IMR-90 (cell line): ENCODE measurements around the gene DPYD. TPM values are rescaled to one million over a fixed set of nuclear protein-coding genes. Genes with fewer than 3 reads are reported as not detected.

Source experiments
- ATAC-seq: fragments of 200-7000 bp; cut with Tn5 transposase; 2 replicates; pipeline ENCODE4 v1.9.1; 2020; ENCODE audit warnings: low read depth, mild to moderate bottlenecking, moderate library complexity
- BruUV-seq: library from RNA; stranded (reverse); fragments of 400-500 nt; replicated peaks from 2 replicates; lab custom pipeline; 2021; lab: Mats Ljungman, UMichigan
- CTCF ChIA-PET: fragments of 300-600 bp; formaldehyde crosslinking; extraction: SDS; loops from one replicate; lab custom pipeline; 2021; ENCODE audit warnings: antibody characterized with exemption; lab: Yijun Ruan, JAX
- POLR2A ChIA-PET: fragments of 300-600 bp; sonication (Branson Sonifier 250); formaldehyde crosslinking; loops from one replicate; lab custom pipeline; 2022; ENCODE audit warnings: antibody characterized with exemption; ENCODE audit not compliant: unreplicated experiment; lab: Charles Lee
- DNase-seq: peaks from one replicate; pipeline ENCODE4 v3.0.0; 2013
- H2AFZ ChIP-seq: replicated peaks from 2 replicates; pipeline ENCODE3; 2013; ENCODE audit warnings: low read length, mild to moderate bottlenecking; ENCODE audit not compliant: poor library complexity
- H2AK5ac ChIP-seq: 2 replicates; pipeline ENCODE4 v1.6.1; 2013; ENCODE audit warnings: low read depth, low read length, inconsistent platforms
- H2AK9ac ChIP-seq: replicated peaks from 2 replicates; pipeline ENCODE3; 2013; ENCODE audit warnings: mild to moderate bottlenecking, low read depth, low read length, moderate library complexity; ENCODE audit not compliant: poor library complexity
- H2BK120ac ChIP-seq: 2 replicates; pipeline ENCODE4 v1.6.1; 2013; ENCODE audit warnings: low read depth, low read length, inconsistent platforms
- H2BK15ac ChIP-seq: 3 replicates; pipeline ENCODE4 v1.6.1; 2013; ENCODE audit warnings: low read depth, low read length, inconsistent platforms
- H2BK20ac ChIP-seq: 2 replicates; pipeline ENCODE4 v1.6.1; 2013; ENCODE audit warnings: low read depth, mild to moderate bottlenecking, inconsistent platforms, low read length, moderate library complexity
- H2BK5ac ChIP-seq: 2 replicates; pipeline ENCODE4 v1.6.1; 2013; ENCODE audit warnings: mild to moderate bottlenecking, low read depth, low read length, inconsistent platforms; ENCODE audit not compliant: poor library complexity, severe bottlenecking
- H3K14ac ChIP-seq: replicated peaks from 2 replicates; pipeline ENCODE4 v1.6.1; 2013; ENCODE audit warnings: low read depth, low read length, inconsistent platforms
- H3K18ac ChIP-seq: 2 replicates; pipeline ENCODE4 v1.6.1; 2013; ENCODE audit warnings: low read depth, low read length, control low read depth
- H3K23ac ChIP-seq: 2 replicates; pipeline ENCODE4 v1.6.1; 2013; ENCODE audit warnings: low read depth, low read length, inconsistent platforms
- H3K27ac ChIP-seq: 2 replicates; pipeline ENCODE4 v1.5.1; 2013; ENCODE audit warnings: mild to moderate bottlenecking, control low read depth, low read length; ENCODE audit not compliant: insufficient read depth
- H3K27me3 ChIP-seq: 2 replicates; pipeline ENCODE4 v1.6.1; 2013; ENCODE audit warnings: low read length; ENCODE audit not compliant: control insufficient read depth, insufficient read depth
- H3K36me3 ChIP-seq: 2 replicates; pipeline ENCODE4 v1.6.1; 2013; ENCODE audit warnings: low read length, mixed read lengths; ENCODE audit not compliant: control insufficient read depth, insufficient read depth
- H3K4ac ChIP-seq: 2 replicates; pipeline ENCODE4 v1.6.1; 2013; ENCODE audit warnings: low read depth, low read length, inconsistent platforms
- H3K4me1 ChIP-seq: 2 replicates; pipeline ENCODE4 v1.6.1; 2013; ENCODE audit warnings: low read length, mixed read lengths; ENCODE audit not compliant: control insufficient read depth, insufficient read depth
- H3K4me2 ChIP-seq: 2 replicates; pipeline ENCODE4 v1.6.1; 2013; ENCODE audit warnings: low read depth, mild to moderate bottlenecking, control low read depth, low read length, moderate library complexity
- H3K4me3 ChIP-seq: 2 replicates; pipeline ENCODE4 v1.5.1; 2013; ENCODE audit warnings: low read depth, mild to moderate bottlenecking, control low read depth, low read length, moderate library complexity; ENCODE audit not compliant: insufficient read depth
- H3K56ac ChIP-seq: 2 replicates; pipeline ENCODE4 v1.6.1; 2013; ENCODE audit warnings: low read length, inconsistent platforms; ENCODE audit not compliant: insufficient read depth; ENCODE audit errors: extremely low read depth
- H3K79me1 ChIP-seq, 2 experiments: 2 replicates each; pipeline ENCODE4 v1.6.1; 2013; ENCODE audit warnings: low read length in 2 of 2, inconsistent platforms in 1 of 2, low read depth in 1 of 2
- H3K9ac ChIP-seq: 2 replicates; pipeline ENCODE4 v1.6.1; 2013; ENCODE audit warnings: low read depth, low read length, control low read depth
- H3K9me1 ChIP-seq: 2 replicates; pipeline ENCODE4 v1.6.1; 2013; ENCODE audit warnings: low read length, inconsistent platforms; ENCODE audit not compliant: insufficient read depth
- H3K9me3 ChIP-seq: 2 replicates; pipeline ENCODE4 v1.6.1; 2013; ENCODE audit warnings: low read length; ENCODE audit not compliant: control insufficient read depth, insufficient read depth
- H4K20me1 ChIP-seq: 2 replicates; pipeline ENCODE4 v1.6.1; 2013; ENCODE audit warnings: low read length, inconsistent platforms; ENCODE audit not compliant: insufficient read depth
- H4K5ac ChIP-seq: 2 replicates; pipeline ENCODE4 v1.6.1; 2013; ENCODE audit warnings: mild to moderate bottlenecking, low read depth, low read length, control low read depth
- H4K8ac ChIP-seq, 2 experiments: 2 replicates each; pipeline ENCODE4 v1.6.1; 2013; ENCODE audit warnings: low read depth in 2 of 2, low read length in 2 of 2, control low read depth in 1 of 2, inconsistent platforms in 1 of 2
- H4K91ac ChIP-seq: 2 replicates; pipeline ENCODE4 v1.6.1; 2013; ENCODE audit warnings: low read depth, low read length, inconsistent platforms; ENCODE audit not compliant: insufficient read depth
- CHD1 ChIP-seq: IDR thresholded peaks from 2 replicates; pipeline ENCODE4 v1.6.1; 2012; ENCODE audit warnings: low read depth, low read length, improper control_type of control experiment
- FOS ChIP-seq: fragments of 150-350 bp; IDR thresholded peaks from 2 replicates; pipeline ENCODE4 v1.6.1; 2016; ENCODE audit warnings: low read depth, low read length
- WGBS, 2 experiments: methylation state at CpG; one replicate each; pipeline versions ENCODE4 v1.1.5 to v1.1.7; 2013; ENCODE audit warnings: missing lambda C conversion rate in 2 of 2; ENCODE audit not compliant: insufficient read length in 1 of 2; ENCODE audit errors: extremely low coverage in 2 of 2; 5-methylcytosine and 5-hydroxymethylcytosine counted together
- dilution Hi-C: fragments of 300-500 bp; cut with HindIII; formaldehyde crosslinking; loops from one replicate; pipeline ENCODE4 v1.14.3; 2018; ENCODE audit warnings: low sequenced_read_pairs; ENCODE audit not compliant: unreplicated experiment
- in situ Hi-C: fragments of 300-500 bp; cut with MboI; formaldehyde crosslinking; loops from 3 replicates; pipeline ENCODE4 v1.14.3; 2019; ENCODE audit warnings: low sequenced_read_pairs, inconsistent platforms, mixed read lengths
- intact Hi-C: fragments of 100-400 bp; cut with micrococcal nuclease; formaldehyde crosslinking; loops from 2 replicates; pipeline ENCODE4 v1.10.0; 2022
- polyA plus RNA-seq, 3 experiments: library from polyadenylated mRNA; depleted of rRNA; stranded (reverse); fragments of >200 nt; gene quantifications; 2 replicates each; pipeline ENCODE4 v1.2.3, GENCODE V29; 2012; ENCODE audit warnings: low replicate concordance in 1 of 3
- total RNA-seq: library from RNA; depleted of rRNA; stranded (reverse); fragments of >200 nt; gene quantifications from 2 replicates; pipeline ENCODE4 v1.2.3, GENCODE V29; 2012
- TF ChIP-seq, protein P1 (sequence below): fragments of 150-350 bp; IDR thresholded peaks from 2 replicates; pipeline ENCODE4 v1.6.1; 2016; ENCODE audit warnings: low read depth, mild to moderate bottlenecking, low read length, moderate library complexity, borderline replicate concordance
- TF ChIP-seq, protein P2 (sequence below): conservative IDR thresholded peaks from 2 replicates; pipeline ENCODE4 v1.5.1; 2012; ENCODE audit warnings: mild to moderate bottlenecking, low read depth, low read length, improper control_type of control experiment

Gene DPYD
- total and polyA plus RNA-seq, 2 of the 4 experiments (the other 2 are of a cell fraction), result 9.3 to 47.3 TPM

DNA sequence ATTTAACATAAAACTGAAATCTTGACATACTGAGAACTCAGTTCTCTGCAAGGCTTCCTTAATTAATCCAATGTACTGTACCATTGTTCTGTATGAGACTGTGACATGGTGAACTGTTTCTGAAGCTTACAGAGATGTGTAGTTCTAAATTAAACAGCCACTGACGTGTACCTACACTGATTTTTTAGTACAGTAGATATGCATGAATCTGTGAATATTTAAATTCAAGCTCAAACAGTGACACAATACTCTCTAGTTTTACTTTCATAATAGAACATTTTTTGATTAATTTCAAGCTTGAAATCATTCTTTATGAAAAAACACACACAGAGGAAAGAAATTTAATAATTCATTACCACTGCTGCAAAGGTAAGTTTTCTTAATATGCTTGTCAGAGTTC, 621.9 kb downstream of the DPYD start:
- no peaks in the 10 kb centered on the region for H3K79me1 ChIP-seq
- no peak overlapping the region for H3K4ac ChIP-seq
- intact Hi-C loops (no loop called here), dilution Hi-C loops (no loop called here), in situ Hi-C loops (no loop called here)
- ChIA-PET CTCF (interaction anchor here (1.0 kb wide), 1 partner anchor 23 kb away, joined by 3 read pairs; no protein-coding TSS in a partner anchor), POLR2A (no interaction called here)
- H2AK5ac ChIP-seq, result no peak overlapping the region
- ATAC-seq (no peak), DNase-seq (no peak)
- H4K91ac ChIP-seq, result no peak overlapping the region
- TF ChIP-seq CHD1, result no peak
- TF ChIP-seq, protein P1, sequence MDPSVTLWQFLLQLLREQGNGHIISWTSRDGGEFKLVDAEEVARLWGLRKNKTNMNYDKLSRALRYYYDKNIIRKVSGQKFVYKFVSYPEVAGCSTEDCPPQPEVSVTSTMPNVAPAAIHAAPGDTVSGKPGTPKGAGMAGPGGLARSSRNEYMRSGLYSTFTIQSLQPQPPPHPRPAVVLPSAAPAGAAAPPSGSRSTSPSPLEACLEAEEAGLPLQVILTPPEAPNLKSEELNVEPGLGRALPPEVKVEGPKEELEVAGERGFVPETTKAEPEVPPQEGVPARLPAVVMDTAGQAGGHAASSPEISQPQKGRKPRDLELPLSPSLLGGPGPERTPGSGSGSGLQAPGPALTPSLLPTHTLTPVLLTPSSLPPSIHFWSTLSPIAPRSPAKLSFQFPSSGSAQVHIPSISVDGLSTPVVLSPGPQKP, result no peak
- TF ChIP-seq, protein P2, sequence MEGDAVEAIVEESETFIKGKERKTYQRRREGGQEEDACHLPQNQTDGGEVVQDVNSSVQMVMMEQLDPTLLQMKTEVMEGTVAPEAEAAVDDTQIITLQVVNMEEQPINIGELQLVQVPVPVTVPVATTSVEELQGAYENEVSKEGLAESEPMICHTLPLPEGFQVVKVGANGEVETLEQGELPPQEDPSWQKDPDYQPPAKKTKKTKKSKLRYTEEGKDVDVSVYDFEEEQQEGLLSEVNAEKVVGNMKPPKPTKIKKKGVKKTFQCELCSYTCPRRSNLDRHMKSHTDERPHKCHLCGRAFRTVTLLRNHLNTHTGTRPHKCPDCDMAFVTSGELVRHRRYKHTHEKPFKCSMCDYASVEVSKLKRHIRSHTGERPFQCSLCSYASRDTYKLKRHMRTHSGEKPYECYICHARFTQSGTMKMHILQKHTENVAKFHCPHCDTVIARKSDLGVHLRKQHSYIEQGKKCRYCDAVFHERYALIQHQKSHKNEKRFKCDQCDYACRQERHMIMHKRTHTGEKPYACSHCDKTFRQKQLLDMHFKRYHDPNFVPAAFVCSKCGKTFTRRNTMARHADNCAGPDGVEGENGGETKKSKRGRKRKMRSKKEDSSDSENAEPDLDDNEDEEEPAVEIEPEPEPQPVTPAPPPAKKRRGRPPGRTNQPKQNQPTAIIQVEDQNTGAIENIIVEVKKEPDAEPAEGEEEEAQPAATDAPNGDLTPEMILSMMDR, result no peak
- no peak for TF ChIP-seq FOS
- H4K8ac ChIP-seq, result no peak overlapping the region
- H3K9me1 ChIP-seq, result no peaks in the 10 kb centered on the region
- no peak overlapping the region for H3K27ac ChIP-seq
- H2BK120ac ChIP-seq, result no peak overlapping the region
- H2BK15ac ChIP-seq, result no peak overlapping the region
- no peak overlapping the region for H3K9ac ChIP-seq
- H4K5ac ChIP-seq, result no peak overlapping the region
- no peak overlapping the region for H3K18ac ChIP-seq
- H3K4me1 ChIP-seq, result no peaks in the 10 kb centered on the region
- no peaks in the 10 kb centered on the region for H3K36me3 ChIP-seq
- no peak overlapping the region for H3K23ac ChIP-seq
- H3K4me3 ChIP-seq, result no peak overlapping the region
- no TSS peak for BruUV-seq
- H2AFZ ChIP-seq, result no peak overlapping the region
- H3K56ac ChIP-seq, result no peak overlapping the region
- no peaks in the 10 kb centered on the region for H3K27me3 ChIP-seq
- no peak overlapping the region for H3K14ac ChIP-seq
- H2BK20ac ChIP-seq, result no peak overlapping the region
- H3K9me3 ChIP-seq, result no peaks in the 10 kb centered on the region
- no peak overlapping the region for H2AK9ac ChIP-seq
- no CpG with 5 or more reads among the region's 1 CpG for WGBS, 2 experiments
- H4K20me1 ChIP-seq, result no peaks in the 10 kb centered on the region
- no peak overlapping the region for H2BK5ac ChIP-seq
- no peak overlapping the region for H3K4me2 ChIP-seq
